Natural killer cell (primary cell): Measurements from ENCODE around the gene OR2Y1. TPM values are rescaled to one million over a fixed set of nuclear protein-coding genes. Genes with fewer than 3 reads are reported as not detected.
"Not testable (repeated sequence)": the region's sequence is repeated elsewhere in the genome, so short reads cannot be mapped to it uniquely, and the experiment has no call there.

Source experiments
- ATAC-seq, 3 donors: fragments of 150-1000 bp in 2 of 3; fragments of 200-7000 bp in 1 of 3; cut with Tn5 transposase; 1 replicate in 1 of 3; 2 replicates in 2 of 3; pipeline ENCODE4 v1.10.0; 2021; ENCODE audit warnings: mild to moderate bottlenecking in 2 of 3, moderate library complexity in 2 of 3
- DNase-seq, 2 donors: peaks; one replicate each; pipeline versions ENCODE4 v3.0.0 to v3.0.0-alpha.2; 2013 to 2021; ENCODE audit warnings: mixed read lengths in 1 of 2
- H3K27ac ChIP-seq: one replicate; pipeline ENCODE4 v1.5.1; 2013; ENCODE audit warnings: mild to moderate bottlenecking, low read length
- H3K27me3 ChIP-seq: one replicate; pipeline ENCODE4 v1.6.1; 2013; ENCODE audit warnings: low read length; ENCODE audit not compliant: control insufficient read depth, insufficient read depth
- H3K36me3 ChIP-seq: one replicate; pipeline ENCODE4 v1.6.1; 2013; ENCODE audit warnings: low read length; ENCODE audit not compliant: control insufficient read depth, insufficient read depth
- H3K4me1 ChIP-seq: one replicate; pipeline ENCODE4 v1.6.1; 2013; ENCODE audit warnings: low read length; ENCODE audit not compliant: control insufficient read depth, insufficient read depth
- H3K4me3 ChIP-seq: one replicate; pipeline ENCODE4 v1.5.1; 2013; ENCODE audit warnings: low read length
- H3K9me3 ChIP-seq: one replicate; pipeline ENCODE4 v1.6.1; 2013; ENCODE audit warnings: low read length; ENCODE audit not compliant: control insufficient read depth, insufficient read depth
- H3K27ac Mint-ChIP-seq, 2 donors: one replicate each; pipeline ENCODE4 v1.8.0; 2022; ENCODE audit warnings: mild to moderate bottlenecking in 2 of 2, mixed read lengths in 2 of 2, moderate library complexity in 1 of 2
- H3K27me3 Mint-ChIP-seq, 2 donors: one replicate each; pipeline ENCODE4 v1.8.0; 2022; ENCODE audit warnings: low read depth in 2 of 2, mixed read lengths in 2 of 2
- H3K36me3 Mint-ChIP-seq: one replicate; pipeline ENCODE4 v1.8.0; 2022; ENCODE audit warnings: mixed read lengths
- H3K4me1 Mint-ChIP-seq, 2 donors: one replicate each; pipeline ENCODE4 v1.8.0; 2022; ENCODE audit warnings: mixed read lengths in 2 of 2
- H3K4me3 Mint-ChIP-seq: one replicate; pipeline ENCODE4 v1.8.0; 2022; ENCODE audit warnings: mild to moderate bottlenecking, moderate library complexity, mixed read lengths
- H3K9me3 Mint-ChIP-seq, 2 donors: one replicate each; pipeline ENCODE4 v1.8.0; 2022; ENCODE audit warnings: mixed read lengths in 2 of 2
- CTCF ChIP-seq: fragments of 200-600 bp; IDR thresholded peaks from one replicate; pipeline ENCODE4 v1.8.0; 2022; ENCODE audit warnings: antibody characterized with exemption
- WGBS: methylation state at CpG from one replicate; pipeline ENCODE4 v1.1.7; 2013; ENCODE audit warnings: missing lambda C conversion rate; ENCODE audit not compliant: insufficient coverage; 5-methylcytosine and 5-hydroxymethylcytosine counted together
- intact Hi-C: fragments of 100-400 bp; cut with micrococcal nuclease; formaldehyde crosslinking; loops from one replicate; pipeline ENCODE4 v1.14.2; 2022
- total RNA-seq, 4 donors: library from RNA; stranded (reverse); fragments of 120-200 nt in 1 of 4; gene quantifications; one replicate each; pipeline versions ENCODE4 v1.2.3 to v1.2.4, GENCODE V29; 2013 to 2022

Gene OR2Y1
- total RNA-seq, 3 donors from 2014 or later (not counting 1 experiment from before 2014, with no cell fraction given), result not detected

DNA sequence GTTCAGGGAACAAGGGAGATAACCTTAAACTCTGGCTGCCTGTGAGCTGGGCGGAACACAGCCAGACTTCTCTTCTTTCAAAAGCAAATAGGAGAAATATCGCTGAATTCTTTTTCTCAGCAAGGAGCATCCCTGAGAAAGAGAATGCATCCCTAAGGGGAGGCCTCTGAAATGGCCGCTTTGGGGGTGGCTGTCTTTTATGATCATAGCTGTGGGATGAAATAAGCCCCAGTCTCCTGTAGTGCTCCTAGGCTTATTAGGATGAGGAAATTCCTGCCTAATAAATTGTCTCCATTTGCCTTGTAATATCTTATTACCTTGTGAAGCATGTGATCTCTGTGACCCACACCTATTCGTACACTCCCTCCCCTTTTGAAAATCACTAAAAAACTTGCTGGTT lies 39.4 kb downstream of the OR2Y1 start:
- H3K9me3 Mint-ChIP-seq, H3K36me3 ChIP-seq, H3K4me1 Mint-ChIP-seq, DNase-seq, ATAC-seq, H3K4me3 Mint-ChIP-seq, H3K27ac Mint-ChIP-seq, H3K4me1 ChIP-seq, H3K36me3 Mint-ChIP-seq, H3K27me3 ChIP-seq, intact Hi-C loops, H3K4me3 ChIP-seq, H3K9me3 ChIP-seq, H3K27ac ChIP-seq: not testable (repeated sequence)
- 98% methylated on average over 3 of the region's 4 CpGs for WGBS
- peaks cover 0 to 13% of the 10 kb centered on the region in 2 donors for H3K27me3 Mint-ChIP-seq

- H3K4me3 Mint-ChIP-seq, result no peak overlapping the region
- Histone ChIP-seq H3K4me3 (no peak overlapping the region), H3K4me1 (no peaks in the 10 kb centered on the region), H3K27ac (no peak overlapping the region), H3K9me3 (peaks cover 4% of the 10 kb centered on the region), H3K27me3 (no peaks in the 10 kb centered on the region), H3K36me3 (no peaks in the 10 kb centered on the region)
- H3K27ac Mint-ChIP-seq, result no peak overlapping the region
- peaks cover 0 to 11% of the 10 kb centered on the region in 2 donors for H3K27me3 Mint-ChIP-seq
- H3K36me3 Mint-ChIP-seq, result no peaks in the 10 kb centered on the region
- DNase-seq (no peak), ATAC-seq (no peak)
- WGBS, result no CpG with 5 or more reads among the region's 1 CpG
- peaks cover 0 to 4% of the 10 kb centered on the region in 2 donors for H3K9me3 Mint-ChIP-seq
- TF ChIP-seq CTCF, result no peak
- H3K4me1 Mint-ChIP-seq, result no peaks in the 10 kb centered on the region
- intact Hi-C loops, result no loop called here
Observed at GRCh38 chr5:180699042-180699441, 40.8 kb downstream of the OR2Y1 start.

- H3K36me3 Mint-ChIP-seq, result no peaks in the 10 kb centered on the region
- peaks cover 4% of the 10 kb centered on the region for H3K9me3 ChIP-seq
- H3K27ac Mint-ChIP-seq, result no peak overlapping the region
- no peak overlapping the region for H3K4me3 Mint-ChIP-seq
- H3K9me3 Mint-ChIP-seq, result peaks cover 0 to 4% of the 10 kb centered on the region in 2 donors
- no peak overlapping the region for H3K4me3 ChIP-seq
- ATAC-seq (no peak), DNase-seq (no peak)
- peaks cover 0 to 5% of the 10 kb centered on the region in 2 donors for H3K4me1 Mint-ChIP-seq
- peaks cover 0 to 5% of the 10 kb centered on the region in 2 donors for H3K27me3 Mint-ChIP-seq
- intact Hi-C loops, result no loop called here
- TF ChIP-seq CTCF, result no peak
- H3K36me3 ChIP-seq, result no peaks in the 10 kb centered on the region
- H3K27me3 ChIP-seq, result no peaks in the 10 kb centered on the region
- no peak overlapping the region for H3K27ac ChIP-seq
- H3K4me1 ChIP-seq, result peaks cover 1% of the 10 kb centered on the region
- WGBS, result 91% methylated on average over 1 of the region's 1 CpG
Observed at GRCh38 chr5:180696116-180696515, 43.7 kb downstream of the OR2Y1 start.

- no peaks in the 10 kb centered on the region for H3K9me3 ChIP-seq
- H3K27me3 ChIP-seq, result no peaks in the 10 kb centered on the region
- peaks cover 21 to 25% of the 10 kb centered on the region in 2 donors for H3K4me1 Mint-ChIP-seq
- peaks cover 27% of the 10 kb centered on the region for H3K4me1 ChIP-seq
- no peaks in the 10 kb centered on the region for H3K9me3 Mint-ChIP-seq
- TF ChIP-seq CTCF, result no peak
- H3K36me3 Mint-ChIP-seq, result no peaks in the 10 kb centered on the region
- H3K4me3 ChIP-seq, result no peak overlapping the region
- no peaks in the 10 kb centered on the region for H3K36me3 ChIP-seq
- no peak for ATAC-seq
- H3K27ac ChIP-seq, result no peak overlapping the region
- DNase-seq, result no peak
- H3K27me3 Mint-ChIP-seq, result peaks cover 0 to 5% of the 10 kb centered on the region in 2 donors
- H3K4me3 Mint-ChIP-seq, result no peak overlapping the region
- intact Hi-C loops, result no loop called here
- no peak overlapping the region for H3K27ac Mint-ChIP-seq
- 96% methylated on average over 2 of the region's 3 CpGs for WGBS
Observed at GRCh38 chr5:180692429-180692828, 47.4 kb downstream of the OR2Y1 start.
